ENCODE measurements around the gene CALML6. TPM values are rescaled to one million over a fixed set of nuclear protein-coding genes. Genes with fewer than 3 reads are reported as not detected.

Gene CALML6
- total RNA-seq, 1 experiment from 2014 or later = 1.4 TPM

DNA sequence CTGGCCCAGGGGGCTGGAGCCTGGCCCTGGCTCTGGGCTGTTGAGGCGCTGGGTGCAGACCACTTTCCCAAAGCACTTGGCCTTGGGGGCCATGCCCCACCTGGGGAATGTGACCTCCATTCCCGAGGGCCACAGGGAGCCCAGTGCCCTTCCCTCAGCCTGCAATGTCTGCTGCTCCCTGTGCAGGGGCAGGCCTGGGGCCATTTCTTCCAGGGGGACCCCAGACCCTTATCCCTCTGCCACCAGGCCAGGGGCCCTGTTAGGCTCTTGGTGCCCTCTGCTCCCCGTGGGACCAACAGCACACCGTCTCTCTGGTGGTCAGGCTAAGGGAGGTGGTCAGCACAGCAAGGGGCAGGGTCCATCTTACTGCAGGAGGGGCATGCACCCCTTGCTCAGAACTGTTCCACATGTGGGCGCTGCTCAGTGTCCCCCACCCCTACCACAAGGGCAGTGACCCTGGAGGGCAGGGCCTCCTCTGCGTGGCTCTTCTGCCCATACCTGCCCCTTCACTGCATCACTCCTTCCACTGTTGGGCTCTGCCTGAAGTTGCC lies 5.1 kb downstream of the CALML6 start:
- CTCF ChIA-PET = no interaction called here
- peak overlapping the region; percentile 24; the same call in 1 of the 2 replicates for H3K4me3 ChIP-seq (ENCODE audit: low read depth, low read length)
- H3K27me3 ChIP-seq (replicated peaks; ENCODE audit: control insufficient read depth, insufficient read depth, low read length) = no peaks in the 10 kb centered on the region
- H3K36me3 ChIP-seq (ENCODE audit: control insufficient read depth, insufficient read depth, low read length) = no peaks in the 10 kb centered on the region
- H3K36me3 Mint-ChIP-seq (ENCODE audit: insufficient read depth, unreplicated experiment) = peaks cover 5% of the 10 kb centered on the region
- H3K27me3 Mint-ChIP-seq (ENCODE audit: insufficient read depth, unreplicated experiment) = no peaks in the 10 kb centered on the region
- intact Hi-C loops (cut with micrococcal nuclease; ENCODE audit: unreplicated experiment) = no loop called here
- POLR2A ChIA-PET = no interaction called here
- H3K9me3 Mint-ChIP-seq (ENCODE audit: unreplicated experiment) = no peaks in the 10 kb centered on the region
- TF ChIP-seq, protein P1, sequence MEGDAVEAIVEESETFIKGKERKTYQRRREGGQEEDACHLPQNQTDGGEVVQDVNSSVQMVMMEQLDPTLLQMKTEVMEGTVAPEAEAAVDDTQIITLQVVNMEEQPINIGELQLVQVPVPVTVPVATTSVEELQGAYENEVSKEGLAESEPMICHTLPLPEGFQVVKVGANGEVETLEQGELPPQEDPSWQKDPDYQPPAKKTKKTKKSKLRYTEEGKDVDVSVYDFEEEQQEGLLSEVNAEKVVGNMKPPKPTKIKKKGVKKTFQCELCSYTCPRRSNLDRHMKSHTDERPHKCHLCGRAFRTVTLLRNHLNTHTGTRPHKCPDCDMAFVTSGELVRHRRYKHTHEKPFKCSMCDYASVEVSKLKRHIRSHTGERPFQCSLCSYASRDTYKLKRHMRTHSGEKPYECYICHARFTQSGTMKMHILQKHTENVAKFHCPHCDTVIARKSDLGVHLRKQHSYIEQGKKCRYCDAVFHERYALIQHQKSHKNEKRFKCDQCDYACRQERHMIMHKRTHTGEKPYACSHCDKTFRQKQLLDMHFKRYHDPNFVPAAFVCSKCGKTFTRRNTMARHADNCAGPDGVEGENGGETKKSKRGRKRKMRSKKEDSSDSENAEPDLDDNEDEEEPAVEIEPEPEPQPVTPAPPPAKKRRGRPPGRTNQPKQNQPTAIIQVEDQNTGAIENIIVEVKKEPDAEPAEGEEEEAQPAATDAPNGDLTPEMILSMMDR (IDR thresholded peaks at IDR 0.05; ENCODE audit: insufficient read depth in 1 of 2, low read depth in 1 of 2, low read length in 1 of 2, severe bottlenecking in 1 of 2, unreplicated experiment in 1 of 2) = no peak
- no peak for DNase-seq
- no TSS peak for BruUV-seq (replicated peaks)
- no peak overlapping the region for H3K27ac Mint-ChIP-seq (ENCODE audit: unreplicated experiment)
- no peaks in the 10 kb centered on the region for H3K9me3 ChIP-seq
- H3K4me3 Mint-ChIP-seq (ENCODE audit: unreplicated experiment) = peak overlapping the region; percentile 58
- H3K4me1 ChIP-seq = peaks cover 20% of the 10 kb centered on the region; the same call in 1 of the 2 replicates
- H3K4me1 Mint-ChIP-seq (ENCODE audit: low read depth, unreplicated experiment) = no peaks in the 10 kb centered on the region

DNA sequence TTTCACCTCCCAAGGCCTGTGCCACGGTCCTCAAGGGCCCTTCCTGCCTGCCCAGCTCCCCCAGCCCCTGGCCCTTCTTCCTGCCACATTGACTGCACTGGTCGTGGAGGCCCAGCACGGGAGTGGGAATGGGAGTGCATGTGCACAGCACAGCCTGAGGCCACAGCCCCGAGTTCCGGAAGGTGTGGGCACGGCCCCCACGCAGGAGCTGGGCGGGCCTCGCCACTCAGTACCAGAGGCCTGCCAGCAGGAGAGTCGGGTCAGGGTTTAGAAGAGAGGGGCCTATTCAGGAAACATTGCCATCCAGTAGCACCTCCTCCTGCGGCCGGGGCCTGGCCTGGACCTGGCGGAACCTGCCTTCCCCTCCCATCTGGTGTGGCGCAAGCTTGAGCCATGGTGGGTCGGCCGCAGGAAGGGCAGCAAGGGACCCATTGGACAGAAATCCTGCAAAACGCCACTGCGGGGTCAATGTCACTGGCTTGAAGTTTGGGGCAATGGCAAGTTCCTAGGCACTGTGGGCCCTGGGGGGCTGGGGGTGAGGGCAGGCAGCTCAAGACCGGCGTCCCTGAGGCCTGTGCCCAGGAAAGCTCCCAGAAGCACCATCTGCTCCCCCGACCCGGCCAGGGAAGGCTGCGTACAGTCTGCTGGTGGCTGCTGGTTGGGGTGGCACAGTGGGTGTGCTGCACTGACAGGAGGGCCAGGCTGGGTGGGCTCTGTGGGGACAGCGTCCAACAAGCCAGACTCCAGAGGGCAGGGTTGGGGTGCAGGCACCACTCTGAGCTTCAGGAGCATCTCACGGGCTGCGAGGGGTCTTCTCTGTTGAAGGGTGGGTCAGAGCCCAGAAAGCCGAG lies 5.8 kb downstream of the CALML6 start:
- ChIA-PET POLR2A (interaction anchor here (0.6 kb wide), 1 partner anchor 12 kb away, joined by 5 read pairs; no protein-coding TSS in a partner anchor), CTCF (no interaction called here)
- no peak overlapping the region for H3K4me3 ChIP-seq (ENCODE audit: low read depth, low read length)
- TF ChIP-seq, protein P1 (IDR thresholded peaks at IDR 0.05; ENCODE audit: insufficient read depth in 1 of 2, low read depth in 1 of 2, low read length in 1 of 2, severe bottlenecking in 1 of 2, unreplicated experiment in 1 of 2) = no peak
- H3K4me1 ChIP-seq = peaks cover 20% of the 10 kb centered on the region; the same call in 1 of the 2 replicates
- intact Hi-C loops (cut with micrococcal nuclease; ENCODE audit: unreplicated experiment) = no loop called here
- no peaks in the 10 kb centered on the region for H3K9me3 ChIP-seq
- no peak overlapping the region for H3K4me3 Mint-ChIP-seq (ENCODE audit: unreplicated experiment)
- peaks cover 5% of the 10 kb centered on the region for H3K36me3 Mint-ChIP-seq (ENCODE audit: insufficient read depth, unreplicated experiment)
- H3K27me3 Mint-ChIP-seq (ENCODE audit: insufficient read depth, unreplicated experiment) = no peaks in the 10 kb centered on the region
- H3K27me3 ChIP-seq (replicated peaks; ENCODE audit: control insufficient read depth, insufficient read depth, low read length) = no peaks in the 10 kb centered on the region
- H3K4me1 Mint-ChIP-seq (ENCODE audit: low read depth, unreplicated experiment) = no peaks in the 10 kb centered on the region
- DNase-seq = no peak
- no peaks in the 10 kb centered on the region for H3K9me3 Mint-ChIP-seq (ENCODE audit: unreplicated experiment)
- H3K27ac Mint-ChIP-seq (ENCODE audit: unreplicated experiment) = no peak overlapping the region
- H3K36me3 ChIP-seq (ENCODE audit: control insufficient read depth, insufficient read depth, low read length) = no peaks in the 10 kb centered on the region
- no TSS peak for BruUV-seq (replicated peaks)

DNA sequence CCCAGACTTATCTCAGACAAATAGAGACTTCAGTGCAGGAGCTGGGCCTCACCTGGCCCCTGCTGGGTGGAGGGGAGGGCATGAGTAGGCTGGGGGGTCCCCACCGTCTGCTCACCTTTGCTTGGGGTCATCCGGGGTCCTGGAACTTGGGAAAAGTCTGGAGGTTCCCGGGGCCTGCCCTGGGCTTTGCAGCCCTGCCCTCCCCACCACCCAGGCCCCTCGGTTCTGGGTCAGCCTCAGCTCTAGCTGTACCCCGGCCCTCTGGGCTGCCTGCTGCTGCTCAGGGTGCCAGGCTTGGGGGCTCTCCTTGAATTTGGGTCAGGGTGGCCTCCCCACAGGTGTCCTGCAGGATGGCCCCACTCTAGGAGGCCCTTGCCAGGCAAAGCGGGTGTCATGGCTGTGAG lies 6.4 kb downstream of the CALML6 start:
- no TSS peak for BruUV-seq (replicated peaks)

More for the DNA sequence above, 6.4 kb downstream of the CALML6 start:
- TF ChIP-seq, protein P1 (IDR thresholded peaks at IDR 0.05; ENCODE audit: insufficient read depth in 1 of 2, low read depth in 1 of 2, low read length in 1 of 2, severe bottlenecking in 1 of 2, unreplicated experiment in 1 of 2) = no peak
- H3K27ac Mint-ChIP-seq (ENCODE audit: unreplicated experiment) = no peak overlapping the region
- Histone ChIP-seq H3K9me3 (no peaks in the 10 kb centered on the region), H3K4me1 (peaks cover 20% of the 10 kb centered on the region; the same call in 1 of the 2 replicates), H3K36me3 (ENCODE audit: control insufficient read depth, insufficient read depth, low read length) (no peaks in the 10 kb centered on the region), H3K27me3 (replicated peaks; ENCODE audit: control insufficient read depth, insufficient read depth, low read length) (no peaks in the 10 kb centered on the region), H3K4me3 (ENCODE audit: low read depth, low read length) (no peak overlapping the region)
- H3K9me3 Mint-ChIP-seq (ENCODE audit: unreplicated experiment) = no peaks in the 10 kb centered on the region
- CTCF ChIA-PET = no interaction called here
- intact Hi-C loops (cut with micrococcal nuclease; ENCODE audit: unreplicated experiment) = no loop called here
- DNase-seq = no peak
- no peaks in the 10 kb centered on the region for H3K27me3 Mint-ChIP-seq (ENCODE audit: insufficient read depth, unreplicated experiment)
- no peaks in the 10 kb centered on the region for H3K4me1 Mint-ChIP-seq (ENCODE audit: low read depth, unreplicated experiment)
- POLR2A ChIA-PET = interaction anchor here (0.6 kb wide), 1 partner anchor 13 kb away, joined by 5 read pairs; no protein-coding TSS in a partner anchor
- H3K36me3 Mint-ChIP-seq (ENCODE audit: insufficient read depth, unreplicated experiment) = peaks cover 5% of the 10 kb centered on the region
- H3K4me3 Mint-ChIP-seq (ENCODE audit: unreplicated experiment) = no peak overlapping the region
